ENCODE data around the gene RALGPS2. TPM values are rescaled to one million over a fixed set of nuclear protein-coding genes. Genes with fewer than 3 reads are reported as not detected.

The RALGPS2 gene
- total and polyA plus RNA-seq, 2 of the 13 experiments (the other 11 are each of a cell fraction or from before 2014, with no cell fraction given) = 15.6 to 36.0 TPM

GRCh38 chr1:178689769-178690168 lies 35.3 kb upstream of the RALGPS2 start (continued):
- TF ChIP-seq ZNF280B (CRISPR knock-in tag; IDR thresholded peaks at IDR 0.05; ENCODE audit: borderline replicate concordance) = no peak

GRCh38 chr1:178690496-178690895 lies 34.5 kb upstream of the RALGPS2 start:
- WGBS (ENCODE audit: low lambda C conversion rate) = 40% methylated on average over 5 of the region's 5 CpGs
- no TSS peak for BruUV-seq (replicated peaks)
- Histone ChIP-seq H3K27me3 (ENCODE audit: control insufficient read depth in 1 of 2, insufficient read depth in 2 of 2, low read length in 2 of 2) (peaks cover 0 to 3% of the 10 kb centered on the region in 2 experiments; a peak in 2 of 5 replicates), H3K9ac (ENCODE audit: insufficient read depth, low read depth, low read length) (no peak overlapping the region), H3K36me3 (replicated peaks in 1 of 2; ENCODE audit: control insufficient read depth in 1 of 2, insufficient read depth in 2 of 2, low read length in 2 of 2) (no peaks in the 10 kb centered on the region), H2AFZ (ENCODE audit: low read length) (no peak overlapping the region), H3K4me1 (ENCODE audit: insufficient read depth, low read length) (no peaks in the 10 kb centered on the region), H3K4me3 (replicated peaks in 1 of 3; ENCODE audit: insufficient read depth in 1 of 3, low read depth in 2 of 3, low read length in 3 of 3) (no peak overlapping the region), H3K9me3 (ENCODE audit: low read length) (no peaks in the 10 kb centered on the region), H3K79me2 (ENCODE audit: insufficient read depth, low read length) (no peaks in the 10 kb centered on the region), H3K4me2 (ENCODE audit: low read depth, low read length) (no peak overlapping the region), H3K27ac (ENCODE audit: extremely low read length, insufficient read depth, low read length) (no peak overlapping the region), H4K20me1 (ENCODE audit: insufficient read depth, low read length) (no peaks in the 10 kb centered on the region)
- no peak for TF ChIP-seq RAD51 (IDR thresholded peaks at IDR 0.05; ENCODE audit: borderline replicate concordance)
- no peak for TF ChIP-seq ZNF33A (CRISPR knock-in tag; IDR thresholded peaks at IDR 0.05; ENCODE audit: borderline replicate concordance)
- TF ChIP-seq PHB2 (IDR thresholded peaks at IDR 0.05; ENCODE audit: partially characterized antibody) = no peak
- TF ChIP-seq ZNF451 (CRISPR knock-in tag; IDR thresholded peaks at IDR 0.05) = no peak
- TF ChIP-seq ZNF10 (CRISPR knock-in tag; IDR thresholded peaks at IDR 0.05; ENCODE audit: borderline replicate concordance, low read depth) = no peak
- CTCF ChIA-PET (ENCODE audit: low intra/inter-chr PET ratio, low total read pairs) = no interaction called here
- FAIRE-seq (no peak), DNase-seq (ENCODE audit: low spot score) (no peak), ATAC-seq (no peak)
- intact Hi-C loops (cut with micrococcal nuclease; ENCODE audit: unreplicated experiment) (no loop called here), in situ Hi-C loops (cut with HindIII; ENCODE audit: extremely low pct_ligation_motif_present, low pct_unique_long_range_greater_than_20kb) (no loop called here)
- POLR2A ChIA-PET = no interaction called here

All from HepG2 (cell line).